GM18870 (cell line): Measurements from ENCODE around the gene MORC3.
A peak's percentile ranks its signal among the peaks of the same experiment; 100 is the strongest.
"Not testable (repeated sequence)": the region's sequence is repeated elsewhere in the genome, so short reads cannot be mapped to it uniquely, and the experiment has no call there.

Experiments
- ATAC-seq: cut with Tn5 transposase; IDR thresholded peaks from one replicate; pipeline ENCODE4 v1.9.1; 2021; ENCODE audit warnings: moderate library complexity; ENCODE audit not compliant: unreplicated experiment

MORC3 gene

DNA sequence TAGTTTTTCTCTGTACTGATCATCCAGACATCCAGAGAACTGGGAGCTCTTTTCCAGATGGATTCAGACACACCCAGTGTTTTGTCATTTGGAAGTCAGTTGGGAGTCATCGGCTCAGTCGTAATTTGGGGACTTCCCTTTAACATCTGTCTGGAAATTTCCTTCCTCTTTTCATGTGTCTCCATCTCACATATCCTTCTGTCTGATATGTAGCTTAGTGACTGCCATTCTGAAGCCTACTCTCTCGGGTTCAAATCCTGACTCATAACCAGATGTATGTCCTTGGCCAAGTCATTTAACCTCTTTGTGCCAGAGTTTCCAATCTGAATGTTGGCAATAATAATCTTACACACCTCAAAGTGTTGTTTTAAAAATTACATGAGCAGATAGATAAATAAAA, 3.0 kb downstream of the MORC3 start:
- ATAC-seq: no peak

DNA sequence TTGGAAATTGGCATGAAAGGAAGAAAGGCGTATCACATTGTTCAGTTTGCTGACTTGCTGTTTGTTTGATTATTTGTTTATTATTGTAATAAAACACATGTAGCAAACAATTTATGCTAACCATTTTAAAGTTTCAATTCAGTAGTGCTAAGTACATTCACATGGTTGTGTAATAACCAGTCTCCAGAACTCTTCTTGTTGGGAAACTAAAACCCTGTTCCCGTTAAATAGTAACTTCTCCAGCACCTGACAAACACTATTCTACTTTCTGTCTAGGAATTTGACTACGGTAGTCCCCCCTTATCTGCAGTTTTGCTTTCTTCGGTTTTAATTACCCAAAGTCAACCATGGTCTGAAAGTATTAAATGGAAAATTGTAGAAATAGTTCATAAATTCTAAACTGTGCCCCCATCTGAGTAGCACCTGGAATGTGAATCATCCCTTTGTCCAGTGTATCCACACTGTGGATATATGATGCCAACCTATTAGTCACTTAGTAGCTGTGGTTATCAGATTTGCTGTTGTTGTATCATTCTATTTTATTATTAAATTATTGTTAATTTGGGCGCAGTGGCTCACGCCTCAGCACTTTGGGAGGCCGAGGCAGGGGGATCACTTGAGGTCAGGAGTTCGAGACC, 5.5 kb downstream of the MORC3 start:
- no peak for ATAC-seq

DNA sequence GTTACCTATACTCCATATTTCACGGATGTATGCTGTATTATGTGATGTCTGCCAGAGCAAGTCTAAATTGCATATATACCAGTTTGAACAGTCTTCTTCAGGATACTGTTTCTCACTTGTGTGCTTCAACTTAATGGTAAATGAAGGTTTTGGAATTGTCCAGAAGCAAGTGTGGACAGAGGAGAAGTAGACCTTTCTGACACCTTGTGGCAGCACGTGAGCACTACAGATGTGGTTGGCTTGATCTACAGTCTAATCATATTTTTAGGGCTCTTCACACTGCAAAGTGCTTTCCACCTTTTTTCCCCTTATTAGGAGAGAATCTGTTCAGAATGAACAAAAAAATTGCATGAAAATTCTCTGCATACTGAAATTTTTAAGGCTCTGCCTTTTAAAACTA, 10.9 kb downstream of the MORC3 start:
- ATAC-seq: no peak

DNA sequence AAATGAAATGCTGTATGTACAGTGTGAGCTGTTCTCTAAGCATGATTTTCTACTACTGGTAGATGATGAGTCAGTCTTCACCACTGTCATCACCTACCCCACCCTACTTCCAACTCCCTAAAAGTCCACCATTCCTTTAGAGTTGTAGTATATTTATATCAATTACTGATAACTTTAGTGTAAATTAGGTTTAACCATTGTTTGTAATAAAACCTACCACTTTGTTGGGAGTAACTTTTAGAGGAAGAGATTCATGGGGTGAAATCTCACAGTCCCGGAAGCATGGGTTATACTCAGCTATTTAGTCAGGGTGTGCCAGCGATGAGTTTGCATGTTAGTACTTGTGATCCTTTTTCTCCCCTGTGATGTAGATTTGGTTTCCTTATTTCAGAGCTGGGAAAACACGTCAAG, 17.1 kb downstream of the MORC3 start:
- ATAC-seq: no peak

DNA sequence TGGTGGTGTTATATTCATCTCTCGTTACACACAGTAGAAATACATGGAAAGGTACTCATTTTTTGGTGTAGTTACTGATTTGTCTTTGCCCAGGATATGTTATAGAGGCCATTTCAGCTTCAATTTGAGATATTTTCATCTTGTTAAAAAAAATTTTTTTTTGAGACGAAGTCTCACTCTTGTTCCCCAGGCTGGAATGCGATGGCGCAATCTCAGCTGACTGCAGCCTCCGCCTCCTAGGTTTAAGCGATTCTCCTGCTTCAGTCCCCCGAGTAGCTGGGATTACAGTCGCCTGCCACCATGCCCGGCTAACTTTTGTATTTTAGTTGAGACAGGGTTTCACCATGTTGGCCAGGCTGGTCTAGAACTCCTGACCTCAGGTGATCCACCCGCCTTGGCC, 19.0 kb downstream of the MORC3 start:
- ATAC-seq: no peak

DNA sequence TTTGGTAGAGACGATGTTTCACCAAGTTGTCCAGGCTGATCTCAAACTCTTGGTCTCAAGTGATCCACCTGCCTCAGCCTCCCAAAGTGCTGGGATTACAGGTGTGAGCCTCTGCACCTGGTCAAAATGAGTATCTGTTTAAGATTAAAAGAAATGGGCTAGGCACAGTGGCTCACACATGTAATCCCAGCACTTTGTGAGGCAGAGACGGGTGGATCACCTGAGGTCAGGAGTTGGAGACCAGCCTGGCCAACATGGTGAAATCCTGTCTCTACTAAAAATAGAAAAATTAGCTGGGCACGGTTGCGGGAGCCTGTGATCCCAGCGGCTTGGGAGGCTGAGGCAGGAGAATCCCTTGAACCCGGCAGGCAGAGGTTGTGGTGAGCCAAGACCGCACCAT, 22.6 kb downstream of the MORC3 start:
- not testable (repeated sequence) for ATAC-seq

DNA sequence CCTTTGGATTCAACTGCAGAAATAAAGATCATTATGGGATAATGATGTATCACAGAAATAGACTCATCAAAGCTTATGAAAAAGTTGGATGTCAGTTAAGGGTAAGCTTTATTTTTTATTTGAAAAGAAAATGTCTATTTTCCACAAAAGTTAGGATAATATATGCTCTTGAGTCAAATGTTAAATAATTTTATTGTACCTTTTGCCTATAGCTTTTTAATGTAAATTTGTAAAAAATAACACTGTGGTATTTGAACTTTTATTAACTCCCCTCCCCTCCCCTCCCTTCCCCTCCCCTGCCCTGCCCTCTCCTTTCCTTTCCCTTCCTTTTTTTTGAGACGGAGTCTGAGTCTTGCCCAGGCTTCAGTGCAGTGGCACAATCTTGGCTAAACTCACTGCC, 24.9 kb downstream of the MORC3 start:
- no peak for ATAC-seq

DNA sequence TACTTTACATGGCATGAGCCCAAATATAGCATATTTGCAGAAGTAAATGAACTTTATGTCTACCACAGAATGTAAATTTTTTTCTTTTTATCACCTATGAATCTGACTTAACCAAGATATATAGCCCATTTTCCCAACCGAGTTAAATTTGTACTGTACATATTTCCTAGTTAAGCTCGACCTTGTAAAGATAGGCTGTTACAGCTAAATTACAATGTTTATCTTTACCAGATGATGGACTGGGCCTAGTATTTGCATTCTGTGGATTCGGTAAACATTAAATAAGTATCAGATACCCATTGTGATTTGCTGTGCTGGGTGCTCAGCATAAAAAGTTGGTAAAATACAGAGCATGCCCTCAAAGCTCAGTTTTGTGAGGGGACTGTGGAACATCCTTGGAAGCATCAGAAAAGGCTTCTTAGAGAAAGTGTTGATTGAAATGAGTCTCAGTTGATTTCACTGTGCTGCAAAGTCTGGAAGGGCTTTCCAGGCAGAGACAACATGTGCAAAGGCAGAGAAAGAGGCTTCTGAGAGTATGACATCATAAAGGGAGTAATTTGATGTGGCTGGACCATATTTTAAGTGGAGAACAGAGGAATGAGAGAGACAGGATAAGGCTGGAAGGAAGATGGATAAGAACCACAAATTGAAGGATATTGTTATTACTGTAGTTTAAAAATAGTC, 27.4 kb downstream of the MORC3 start:
- ATAC-seq: no peak

DNA sequence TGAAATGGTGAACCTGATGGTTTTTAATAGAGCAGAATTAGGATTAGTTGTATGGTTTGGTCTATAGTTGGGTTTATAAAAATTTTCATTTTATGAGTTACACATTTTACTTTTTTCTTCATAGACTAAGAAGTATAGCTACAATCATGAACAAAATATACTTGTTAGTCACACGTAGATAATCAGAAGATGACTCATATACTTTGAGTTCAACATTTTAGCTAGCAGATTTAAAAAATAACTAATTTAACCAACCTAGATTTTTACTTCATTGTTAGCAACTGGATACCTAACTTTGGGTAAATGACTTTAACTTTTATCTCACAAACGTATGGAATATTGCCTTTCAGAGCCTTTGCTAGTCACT, 27.9 kb downstream of the MORC3 start:
- ATAC-seq: no peak

DNA sequence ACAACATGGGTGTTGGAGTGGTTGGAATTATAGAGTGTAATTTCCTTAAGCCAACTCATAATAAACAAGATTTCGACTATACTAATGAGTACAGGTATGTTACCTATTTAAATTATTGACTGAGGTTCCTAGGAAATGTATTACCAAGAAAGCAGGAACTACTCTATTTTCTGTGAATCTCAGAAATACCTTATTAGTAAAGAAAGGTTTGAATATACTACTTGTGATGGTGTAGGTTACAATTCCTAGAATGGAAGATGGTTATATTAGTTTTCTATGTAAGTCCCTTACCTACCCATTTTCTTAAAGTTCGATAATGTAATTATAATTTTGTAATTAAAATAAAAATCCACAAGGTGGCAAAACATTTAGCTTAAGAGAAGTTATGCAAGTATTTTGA, 29.3 kb downstream of the MORC3 start:
- ATAC-seq: no peak

DNA sequence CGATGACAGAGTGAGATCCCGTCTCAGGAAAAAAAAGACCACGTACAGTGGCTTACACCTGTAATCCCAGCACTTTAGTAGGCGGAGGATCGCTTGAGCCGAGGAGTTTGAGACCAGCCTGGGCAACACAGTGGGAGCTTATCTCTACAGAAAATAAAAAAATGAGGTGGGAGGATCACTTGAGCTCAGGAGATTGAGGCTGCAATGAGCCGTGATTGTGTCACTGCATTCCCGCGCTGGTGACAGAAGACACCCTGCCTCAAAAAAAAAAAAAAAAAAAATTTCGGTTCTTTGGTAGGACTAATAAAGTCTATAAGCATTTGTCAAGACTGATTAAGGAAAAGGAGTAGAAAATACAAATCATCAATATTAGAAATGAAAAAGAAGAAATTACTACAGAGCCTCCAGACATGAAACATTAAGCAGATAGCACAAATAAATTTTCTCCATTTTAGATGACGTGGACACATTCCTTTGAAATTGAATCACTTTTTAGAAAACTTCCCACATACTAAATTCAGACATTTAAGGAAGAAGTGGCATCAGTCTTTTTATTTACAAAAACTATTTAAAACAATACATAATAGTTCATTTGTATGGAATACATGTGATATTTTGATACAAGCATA, 30.4 kb downstream of the MORC3 start:
- ATAC-seq: no peak

DNA sequence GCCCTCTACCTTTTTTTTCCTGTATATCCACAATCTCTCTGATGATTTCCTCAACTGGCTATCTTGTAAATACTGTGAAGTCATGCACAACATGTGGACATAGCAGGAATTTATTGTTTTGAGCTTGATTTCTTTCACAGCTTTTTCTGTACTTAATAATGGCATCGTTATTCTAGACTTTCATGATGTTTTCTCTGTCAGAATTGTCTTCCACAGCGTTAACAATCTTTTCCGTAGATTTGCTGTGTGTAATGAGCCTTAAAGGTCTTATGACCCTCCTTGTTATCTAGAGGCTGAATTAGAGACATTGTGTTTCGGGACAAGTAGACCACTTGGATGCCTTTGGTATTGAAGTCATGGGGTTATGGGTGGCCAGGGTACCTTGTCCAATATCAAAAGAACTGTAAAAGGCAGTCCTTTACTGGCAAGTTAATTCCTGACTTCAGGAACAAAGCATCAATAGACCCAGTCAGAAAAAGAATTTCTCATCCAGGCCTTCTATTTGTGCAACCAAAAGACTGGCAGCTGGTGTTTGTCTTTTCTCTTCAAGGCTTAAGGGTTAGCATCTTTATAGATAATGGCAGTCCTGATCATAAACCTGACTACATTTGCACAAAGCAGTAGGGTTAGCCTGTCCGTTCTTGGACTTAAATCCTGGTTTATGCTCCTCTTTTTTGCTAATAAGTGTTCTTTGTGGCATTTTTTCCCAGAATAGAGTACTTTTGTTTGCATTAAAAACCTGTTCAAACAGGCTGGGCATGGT, 35.1 kb downstream of the MORC3 start:
- ATAC-seq: no peak

DNA sequence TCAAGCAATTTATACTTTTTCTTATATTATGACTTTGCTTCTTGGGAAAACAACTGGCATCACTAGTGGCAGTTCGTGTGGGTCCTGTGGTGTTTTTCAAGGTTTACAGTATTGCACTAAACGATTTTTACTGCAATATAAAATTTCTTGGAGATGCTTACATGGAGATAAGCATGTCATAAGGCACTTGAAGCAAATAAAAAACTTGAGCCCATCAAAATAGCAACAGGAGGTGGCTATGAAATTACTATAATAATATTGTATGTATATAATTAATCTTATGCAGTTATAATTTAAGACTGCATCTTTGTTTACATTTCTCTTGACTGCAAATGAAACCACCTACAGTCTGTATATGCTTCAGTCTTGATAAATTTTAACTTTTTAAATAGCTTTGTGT, 35.9 kb downstream of the MORC3 start:
- no peak for ATAC-seq

DNA sequence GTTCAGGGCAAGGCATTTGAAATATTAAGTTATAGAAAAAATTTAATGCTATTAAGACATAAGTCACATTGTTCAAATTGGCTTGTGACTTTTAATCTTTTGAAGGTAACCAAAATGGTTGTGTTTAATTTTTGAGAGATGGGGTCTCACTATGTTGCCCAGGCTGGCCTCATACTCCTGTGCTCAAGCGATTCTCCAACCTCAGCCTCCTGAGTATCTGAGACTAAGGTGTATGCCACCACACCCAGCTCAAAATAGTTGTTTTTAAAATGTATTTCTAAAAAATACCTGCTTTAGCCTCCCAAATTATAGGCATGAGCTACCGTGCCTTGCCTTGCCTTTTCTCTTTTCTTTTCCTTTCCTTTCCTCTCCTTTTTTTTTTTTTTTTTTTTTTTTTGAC, 39.2 kb downstream of the MORC3 start:
- ATAC-seq: no peak

DNA sequence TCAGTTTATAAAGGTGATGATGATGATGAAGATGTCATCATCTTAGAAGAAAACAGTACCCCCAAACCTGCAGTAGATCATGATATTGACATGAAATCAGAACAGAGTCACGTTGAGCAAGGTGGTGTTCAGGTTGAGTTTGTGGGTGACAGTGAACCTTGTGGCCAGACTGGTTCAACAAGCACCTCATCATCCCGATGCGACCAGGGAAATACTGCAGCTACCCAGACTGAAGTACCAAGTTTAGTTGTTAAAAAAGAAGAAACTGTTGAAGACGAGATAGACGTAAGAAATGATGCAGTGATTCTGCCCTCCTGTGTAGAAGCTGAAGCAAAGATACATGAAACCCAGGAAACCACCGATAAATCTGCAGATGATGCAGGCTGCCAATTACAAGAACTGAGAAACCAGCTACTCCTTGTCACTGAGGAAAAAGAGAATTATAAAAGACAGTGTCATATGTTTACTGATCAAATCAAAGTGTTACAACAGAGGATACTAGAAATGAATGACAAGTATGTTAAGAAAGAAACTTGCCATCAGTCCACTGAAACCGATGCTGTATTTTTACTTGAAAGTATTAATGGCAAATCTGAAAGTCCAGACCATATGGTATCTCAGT, 49.2 kb downstream of the MORC3 start:
- ATAC-seq: no peak

DNA sequence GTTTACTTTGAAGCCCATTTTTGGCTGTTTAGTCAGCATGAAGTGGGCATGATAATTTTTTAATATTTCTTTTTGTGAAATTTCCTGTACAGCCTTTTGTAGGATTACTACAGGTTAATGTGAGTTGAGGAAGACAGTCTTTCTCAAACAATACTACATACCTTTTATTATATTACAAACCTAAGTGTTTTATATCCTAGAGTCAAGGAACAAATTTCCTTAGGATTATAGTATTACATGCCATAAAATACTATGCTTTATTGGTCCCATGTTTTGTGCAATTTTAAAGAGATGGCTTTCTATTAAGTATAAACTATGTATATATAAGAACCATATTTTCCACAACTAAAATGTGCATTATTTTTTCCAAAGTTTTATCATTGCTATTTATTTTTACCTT, 56.0 kb downstream of the MORC3 start:
- no peak for ATAC-seq

DNA sequence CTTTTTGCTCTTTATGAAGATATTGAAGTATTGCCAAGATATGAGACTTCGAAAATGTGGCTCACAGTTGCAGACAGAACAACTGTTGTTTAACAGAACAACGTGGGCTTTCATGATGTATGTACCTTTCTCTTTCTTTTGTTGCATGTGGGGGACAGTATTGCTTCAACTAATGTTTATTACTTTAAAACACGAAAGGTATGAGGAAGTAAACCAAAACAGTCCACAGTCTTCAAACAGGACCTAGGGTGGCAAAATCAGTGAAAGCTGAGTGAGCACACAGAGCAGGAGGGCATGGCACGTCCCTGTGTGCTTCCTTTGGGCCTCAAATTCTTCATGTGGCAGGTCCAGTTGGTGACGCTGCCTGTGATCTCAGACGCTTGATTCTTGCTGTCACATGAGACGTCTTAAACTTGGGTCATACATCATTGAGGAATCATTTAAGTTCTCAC, 57.4 kb downstream of the MORC3 start:
- ATAC-seq: no peak

DNA sequence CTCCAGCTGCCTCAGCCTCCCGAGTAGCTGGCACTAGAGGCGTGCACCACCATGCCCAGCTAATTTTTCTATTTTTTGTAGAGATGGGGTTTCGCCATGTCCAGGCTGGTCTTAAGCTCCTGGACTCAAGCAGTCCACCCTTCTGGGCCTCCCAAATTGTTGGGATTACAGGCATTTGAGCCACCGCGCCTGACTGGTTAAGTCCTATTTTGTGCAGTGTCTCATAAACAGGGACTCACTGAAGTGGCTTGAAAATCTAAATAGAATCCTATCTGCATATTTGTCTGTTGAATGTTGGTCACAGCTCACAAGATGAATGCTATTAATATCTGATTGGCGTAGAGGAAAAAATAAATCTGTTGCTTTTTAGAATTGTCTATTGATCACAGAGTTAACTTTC, 59.3 kb downstream of the MORC3 start:
- no peak for ATAC-seq

DNA sequence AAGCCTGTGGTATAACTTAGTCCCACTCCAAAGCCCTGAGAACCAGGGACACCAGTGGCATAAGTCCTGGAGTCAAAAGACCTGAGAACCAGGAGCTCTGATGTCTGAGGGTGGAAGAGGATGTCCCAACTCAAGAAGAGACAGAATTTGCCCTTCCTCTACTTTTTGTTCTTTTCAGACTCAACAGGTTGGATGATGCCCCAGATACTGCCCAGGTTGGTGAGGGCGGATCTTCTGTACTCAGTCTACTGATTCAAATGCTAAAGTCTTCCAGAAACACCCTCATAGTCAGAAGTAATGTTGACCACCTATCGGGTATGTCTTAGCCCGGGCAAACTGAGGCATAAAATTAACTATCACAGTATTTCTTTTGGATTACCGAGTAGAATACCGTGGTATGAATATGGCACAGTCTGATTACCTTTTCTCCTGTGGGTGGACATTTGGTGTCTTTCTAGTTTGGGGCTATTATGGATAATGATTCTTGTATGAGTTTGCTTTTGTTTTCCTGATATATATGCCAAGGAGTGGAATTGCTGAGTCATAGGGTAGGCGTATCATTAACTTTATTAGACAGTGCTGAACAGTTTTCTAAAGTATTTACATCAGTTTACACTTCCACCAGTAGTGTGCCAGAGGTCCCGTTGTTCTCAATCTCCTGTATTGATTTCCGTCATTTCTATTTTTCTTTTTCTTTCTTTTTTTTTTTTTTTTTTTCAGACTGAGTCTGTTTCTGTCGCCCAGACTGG, 62.0 kb downstream of the MORC3 start:
- no peak for ATAC-seq

DNA sequence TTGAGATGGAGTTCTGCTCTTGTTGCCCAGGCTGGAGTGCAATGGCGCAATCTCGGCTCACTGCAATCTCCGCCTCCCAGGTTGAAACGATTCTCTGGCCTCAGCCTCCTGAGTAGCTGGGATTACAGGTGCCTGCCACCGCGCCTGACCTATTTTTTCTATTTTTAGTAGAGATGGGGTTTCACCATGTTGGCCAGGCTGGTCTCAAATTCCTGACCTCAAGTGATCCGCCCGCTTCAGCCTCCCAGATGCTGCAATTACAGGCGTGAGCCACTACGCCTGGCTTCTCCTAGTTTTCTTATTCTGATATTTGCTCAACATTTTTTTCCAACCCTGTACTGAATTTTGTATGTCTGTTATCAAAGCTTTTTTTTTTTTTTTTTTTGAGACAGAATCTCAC, 62.7 kb downstream of the MORC3 start:
- ATAC-seq: not testable (repeated sequence)

DNA sequence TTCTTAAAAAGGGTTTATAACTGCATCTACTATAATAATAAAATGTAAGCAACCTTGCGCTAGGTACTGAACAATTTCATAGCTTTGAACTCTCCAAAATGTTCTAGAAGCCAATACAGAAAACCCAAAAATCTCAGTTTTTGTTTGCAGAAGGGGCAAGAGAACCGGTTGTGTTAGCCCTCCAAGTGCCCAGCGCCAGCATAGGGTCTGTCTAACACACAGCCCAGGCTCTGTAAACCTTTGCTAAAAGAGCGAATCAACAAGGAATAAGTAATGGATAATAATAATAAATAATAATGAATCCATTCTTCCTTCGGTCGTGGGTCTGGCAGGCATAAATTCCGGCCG, 64.9 kb downstream of the MORC3 start:
- peak; percentile 17 for ATAC-seq
